Measurements from ENCODE around the gene CD180.

- no peak for TF ChIP-seq CTCF (IDR thresholded peaks at IDR 0.05; ENCODE audit: low read length)
- no peak for TF ChIP-seq EZH2 (IDR thresholded peaks at IDR 0.05; ENCODE audit: borderline replicate concordance, low read length)
These were observed 32.6 kb downstream of the CD180 start for GRCh38 chr5:67163863-67164595.
